Measurements from ENCODE around the gene SERINC3. TPM values are rescaled to one million over a fixed set of nuclear protein-coding genes. Genes with fewer than 3 reads are reported as not detected.

SERINC3 gene
- total RNA-seq, 4 donors from 2014 or later, result 94.1 to 128 (median 113) TPM

DNA sequence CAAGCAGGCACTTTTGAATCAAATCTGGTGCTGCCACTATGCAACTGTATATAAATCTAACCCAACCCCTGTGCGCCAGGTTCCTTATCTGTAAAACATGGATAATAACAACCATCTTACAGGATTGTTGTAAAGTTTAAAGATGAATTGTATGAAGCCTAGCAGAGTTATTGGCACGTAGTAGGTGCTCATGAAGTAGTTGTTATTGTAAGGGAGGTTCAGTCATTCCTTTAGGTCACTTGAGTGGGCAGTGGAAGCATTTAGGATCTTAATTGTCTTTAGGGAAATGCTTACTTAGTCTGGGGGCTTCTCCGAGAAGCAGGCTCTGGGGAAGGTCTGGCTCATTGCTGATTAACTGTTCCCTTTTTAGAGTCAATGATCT is 30.7 kb upstream of the SERINC3 start:
- DNase-seq (ENCODE audit: low spot score in 2 of 2), result no peak
- Histone ChIP-seq H3K36me3 (no peaks in the 10 kb centered on the region), H3K4me1 (peaks cover 31% of the 10 kb centered on the region), H3K9me3 (no peaks in the 10 kb centered on the region), H3K27ac (peak overlapping the region; percentile 63), H3K4me3 (no peak overlapping the region), H3K27me3 (no peaks in the 10 kb centered on the region)
- TF ChIP-seq POLR2A (IDR thresholded peaks at IDR 0.05), result no peak
- no peak for TF ChIP-seq POLR2AphosphoS5 (IDR thresholded peaks at IDR 0.05)
- TF ChIP-seq EP300 (IDR thresholded peaks at IDR 0.05), result no peak
- TF ChIP-seq, protein P1, sequence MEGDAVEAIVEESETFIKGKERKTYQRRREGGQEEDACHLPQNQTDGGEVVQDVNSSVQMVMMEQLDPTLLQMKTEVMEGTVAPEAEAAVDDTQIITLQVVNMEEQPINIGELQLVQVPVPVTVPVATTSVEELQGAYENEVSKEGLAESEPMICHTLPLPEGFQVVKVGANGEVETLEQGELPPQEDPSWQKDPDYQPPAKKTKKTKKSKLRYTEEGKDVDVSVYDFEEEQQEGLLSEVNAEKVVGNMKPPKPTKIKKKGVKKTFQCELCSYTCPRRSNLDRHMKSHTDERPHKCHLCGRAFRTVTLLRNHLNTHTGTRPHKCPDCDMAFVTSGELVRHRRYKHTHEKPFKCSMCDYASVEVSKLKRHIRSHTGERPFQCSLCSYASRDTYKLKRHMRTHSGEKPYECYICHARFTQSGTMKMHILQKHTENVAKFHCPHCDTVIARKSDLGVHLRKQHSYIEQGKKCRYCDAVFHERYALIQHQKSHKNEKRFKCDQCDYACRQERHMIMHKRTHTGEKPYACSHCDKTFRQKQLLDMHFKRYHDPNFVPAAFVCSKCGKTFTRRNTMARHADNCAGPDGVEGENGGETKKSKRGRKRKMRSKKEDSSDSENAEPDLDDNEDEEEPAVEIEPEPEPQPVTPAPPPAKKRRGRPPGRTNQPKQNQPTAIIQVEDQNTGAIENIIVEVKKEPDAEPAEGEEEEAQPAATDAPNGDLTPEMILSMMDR (IDR thresholded peaks at IDR 0.05), result no peak
- WGBS, result 74% methylated on average over 3 of the region's 3 CpGs

DNA sequence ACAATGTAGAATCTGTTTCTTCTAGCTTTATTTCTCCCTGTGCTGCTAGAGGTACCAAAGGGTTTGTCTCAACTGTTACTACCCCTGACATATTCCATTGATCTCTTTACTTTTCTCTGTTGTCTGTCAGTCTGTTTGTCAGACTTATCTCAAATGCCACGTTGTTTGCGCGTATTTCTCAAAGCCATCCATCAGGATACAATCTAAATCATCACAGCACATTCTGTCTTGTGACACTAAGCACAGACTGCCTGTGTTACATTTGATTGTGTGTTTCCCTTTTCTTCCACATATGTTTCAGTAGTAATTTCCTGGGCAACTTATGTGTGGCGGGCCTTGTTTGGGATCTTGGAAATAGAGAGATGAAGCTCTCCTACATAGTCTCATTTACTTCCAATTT is 30.2 kb upstream of the SERINC3 start:
- no peak for DNase-seq (ENCODE audit: low spot score in 2 of 2)
- peak overlapping the region; percentile 63 for H3K27ac ChIP-seq
- no peaks in the 10 kb centered on the region for H3K27me3 ChIP-seq
- TF ChIP-seq, protein P1 (IDR thresholded peaks at IDR 0.05), result no peak
- no peak for TF ChIP-seq POLR2A (IDR thresholded peaks at IDR 0.05)
- no peak for TF ChIP-seq EP300 (IDR thresholded peaks at IDR 0.05)
- TF ChIP-seq POLR2AphosphoS5 (IDR thresholded peaks at IDR 0.05), result no peak
- no peaks in the 10 kb centered on the region for H3K36me3 ChIP-seq
- H3K9me3 ChIP-seq, result no peaks in the 10 kb centered on the region
- peaks cover 31% of the 10 kb centered on the region for H3K4me1 ChIP-seq
- H3K4me3 ChIP-seq, result no peak overlapping the region
- WGBS, result 91% methylated on average over 4 of the region's 4 CpGs

DNA sequence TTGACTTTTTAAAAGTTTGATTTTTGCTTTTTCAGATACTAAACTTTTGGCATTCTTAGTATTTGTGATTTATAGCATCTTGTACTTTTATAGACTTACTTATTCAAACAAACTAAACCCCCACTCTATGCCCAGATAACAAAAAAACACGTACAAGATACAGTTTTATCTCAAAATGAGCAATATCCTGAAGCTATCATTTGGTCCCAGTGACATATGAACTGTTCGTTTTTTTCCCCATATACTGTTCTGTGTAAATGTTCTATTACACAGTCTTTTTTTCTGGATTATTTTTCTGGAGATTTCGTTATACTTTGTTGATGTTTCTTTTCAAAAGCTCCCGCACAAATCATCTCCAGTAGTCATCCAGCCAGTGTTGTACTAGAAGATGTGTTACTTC is 27.3 kb upstream of the SERINC3 start:
- no peak for TF ChIP-seq POLR2AphosphoS5 (IDR thresholded peaks at IDR 0.05)
- no peak for TF ChIP-seq EP300 (IDR thresholded peaks at IDR 0.05)
- TF ChIP-seq, protein P1 (IDR thresholded peaks at IDR 0.05), result no peak
- no peak for TF ChIP-seq POLR2A (IDR thresholded peaks at IDR 0.05)
- peak overlapping the region; percentile 39 for H3K27ac ChIP-seq
- DNase-seq (ENCODE audit: low spot score in 2 of 2), result no peak
- H3K36me3 ChIP-seq, result no peaks in the 10 kb centered on the region
- H3K27me3 ChIP-seq, result no peaks in the 10 kb centered on the region
- H3K9me3 ChIP-seq, result no peaks in the 10 kb centered on the region
- H3K4me3 ChIP-seq, result no peak overlapping the region
- 58% methylated on average over 4 of the region's 4 CpGs for WGBS
- H3K4me1 ChIP-seq, result peaks cover 24% of the 10 kb centered on the region

DNA sequence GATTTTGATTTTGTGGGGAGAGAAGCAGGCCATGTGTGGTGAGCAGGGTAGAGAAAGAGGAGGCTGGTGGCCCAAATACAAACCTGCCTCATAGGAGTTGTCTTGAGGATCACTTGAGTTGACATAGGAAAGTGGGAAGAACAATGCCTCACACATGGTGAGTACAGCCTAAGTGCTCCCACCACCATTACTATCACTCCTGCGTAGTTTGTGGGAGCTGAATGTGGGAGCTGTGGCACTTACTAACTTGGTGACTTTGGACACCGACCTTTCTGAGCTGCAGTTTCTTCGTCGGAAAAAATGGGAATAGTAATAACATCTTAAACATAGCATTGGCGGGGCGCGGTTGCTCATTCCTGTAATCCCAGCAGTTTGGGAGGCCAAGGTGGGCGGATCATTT is 25.5 kb upstream of the SERINC3 start:
- TF ChIP-seq POLR2A (IDR thresholded peaks at IDR 0.05) (no peak), EP300 (IDR thresholded peaks at IDR 0.05) (no peak), POLR2AphosphoS5 (IDR thresholded peaks at IDR 0.05) (no peak)
- TF ChIP-seq, protein P1 (IDR thresholded peaks at IDR 0.05), result no peak
- peaks cover 11% of the 10 kb centered on the region for H3K4me1 ChIP-seq
- 97% methylated on average over 8 of the region's 8 CpGs for WGBS
- H3K27me3 ChIP-seq, result no peaks in the 10 kb centered on the region
- no peak overlapping the region for H3K27ac ChIP-seq
- H3K36me3 ChIP-seq, result no peaks in the 10 kb centered on the region
- no peak overlapping the region for H3K4me3 ChIP-seq
- H3K9me3 ChIP-seq, result no peaks in the 10 kb centered on the region
- DNase-seq (ENCODE audit: low spot score in 2 of 2), result no peak

DNA sequence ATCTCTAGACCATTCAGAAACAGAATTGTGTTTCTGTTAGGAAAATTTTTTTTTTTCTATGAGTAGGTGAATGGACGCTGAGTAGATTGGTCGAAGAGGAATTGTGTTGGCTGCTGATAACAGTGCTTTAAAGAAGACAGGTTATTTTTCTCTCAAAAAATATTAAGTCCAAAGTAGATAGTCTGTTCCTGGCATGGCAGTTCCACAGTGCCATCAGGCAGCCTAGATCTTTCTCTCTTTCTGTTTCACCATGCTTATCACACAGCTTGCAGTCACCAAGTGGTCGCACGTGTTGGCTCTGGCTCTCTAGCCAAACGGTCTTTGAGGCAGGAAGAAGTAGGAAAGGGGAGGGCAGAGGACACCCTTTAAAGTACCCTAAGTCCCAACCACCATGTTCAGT is 22.4 kb upstream of the SERINC3 start:
- H3K9me3 ChIP-seq, result no peaks in the 10 kb centered on the region
- TF ChIP-seq POLR2A (IDR thresholded peaks at IDR 0.05) (no peak), EP300 (IDR thresholded peaks at IDR 0.05) (no peak), POLR2AphosphoS5 (IDR thresholded peaks at IDR 0.05) (no peak)
- TF ChIP-seq, protein P1 (IDR thresholded peaks at IDR 0.05), result no peak
- no peaks in the 10 kb centered on the region for H3K27me3 ChIP-seq
- DNase-seq (ENCODE audit: low spot score in 2 of 2), result no peak
- H3K4me3 ChIP-seq, result no peak overlapping the region
- no peak overlapping the region for H3K27ac ChIP-seq
- H3K4me1 ChIP-seq, result peaks cover 7% of the 10 kb centered on the region
- H3K36me3 ChIP-seq, result no peaks in the 10 kb centered on the region
- 79% methylated on average over 5 of the region's 5 CpGs for WGBS

Data from suprapubic skin (tissue), 4 donors.